Subcutaneous adipose tissue (tissue), 4 donors: ENCODE data around the gene FBRS. TPM values are rescaled to one million over a fixed set of nuclear protein-coding genes. Genes with fewer than 3 reads are reported as not detected.

ENCODE experiments used
- CTCF ChIP-seq: fragments of 450-650 bp; IDR thresholded peaks from one replicate; pipeline ENCODE4 v1.5.1; 2016; ENCODE audit warnings: low read depth, mild to moderate bottlenecking, control low read depth, antibody characterized with exemption, moderate library complexity
- total RNA-seq, 4 donors: library from RNA; depleted of rRNA; stranded (reverse); fragments of >200 nt; gene quantifications; one replicate each; pipeline ENCODE4 v1.1.0, GENCODE V29; 2016

Gene FBRS
- total RNA-seq, 4 donors from 2014 or later = 8.0 to 25.8 (median 16.3) TPM

GRCh38 chr16:30656974-30657865 is 1.0 kb upstream of the FBRS start:
- TF ChIP-seq CTCF = no peak

GRCh38 chr16:30658731-30659506 is 688 bp downstream of the FBRS start:
- TF ChIP-seq CTCF = no peak

GRCh38 chr16:30659507-30660423 is 1.5 kb downstream of the FBRS start:
- no peak for TF ChIP-seq CTCF

GRCh38 chr16:30660424-30661261 is 2.4 kb downstream of the FBRS start:
- TF ChIP-seq CTCF = no peak

- no peak for TF ChIP-seq CTCF
These were observed 4.2 kb downstream of the FBRS start for GRCh38 chr16:30662449-30662848.

- TF ChIP-seq CTCF = no peak
These were observed 4.8 kb downstream of the FBRS start for GRCh38 chr16:30663038-30663437.
